DMS79 treated with DMSO at 0.1 percent for 48 hours (cell line): ENCODE measurements around the gene MYH14.

Experiments used
- DNase-seq: peaks from one replicate; lab custom pipeline; 2025; lab: John Stamatoyannopoulos, UW

MYH14 gene

GRCh38 chr19:50320051-50320450, 116.6 kb downstream of the MYH14 start:
- no peak for DNase-seq

- DNase-seq = no peak
Observed at GRCh38 chr19:50320596-50320995, 117.2 kb downstream of the MYH14 start.

GRCh38 chr19:50321831-50322230, 118.4 kb downstream of the MYH14 start:
- no peak for DNase-seq

DNA sequence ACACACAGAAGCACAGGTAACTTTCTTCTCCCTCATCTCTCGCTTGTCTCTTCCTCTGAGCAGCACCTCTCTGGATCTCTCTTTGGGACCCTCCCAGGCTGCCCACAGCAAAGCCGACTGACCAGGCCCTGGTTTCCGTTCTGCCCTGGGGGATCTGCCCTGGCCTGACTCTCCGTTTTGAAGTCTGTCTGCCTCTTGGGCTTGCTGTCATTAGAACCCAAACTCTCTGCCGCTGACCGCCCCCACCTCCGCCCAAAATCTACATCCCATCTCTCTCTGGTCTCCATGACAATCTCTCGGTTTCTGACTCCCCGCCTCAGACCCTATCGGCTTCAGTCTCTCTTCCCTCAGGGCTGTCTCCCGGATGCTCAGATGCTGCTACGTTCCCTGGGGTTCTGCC, 118.8 kb downstream of the MYH14 start:
- DNase-seq = no peak

DNA sequence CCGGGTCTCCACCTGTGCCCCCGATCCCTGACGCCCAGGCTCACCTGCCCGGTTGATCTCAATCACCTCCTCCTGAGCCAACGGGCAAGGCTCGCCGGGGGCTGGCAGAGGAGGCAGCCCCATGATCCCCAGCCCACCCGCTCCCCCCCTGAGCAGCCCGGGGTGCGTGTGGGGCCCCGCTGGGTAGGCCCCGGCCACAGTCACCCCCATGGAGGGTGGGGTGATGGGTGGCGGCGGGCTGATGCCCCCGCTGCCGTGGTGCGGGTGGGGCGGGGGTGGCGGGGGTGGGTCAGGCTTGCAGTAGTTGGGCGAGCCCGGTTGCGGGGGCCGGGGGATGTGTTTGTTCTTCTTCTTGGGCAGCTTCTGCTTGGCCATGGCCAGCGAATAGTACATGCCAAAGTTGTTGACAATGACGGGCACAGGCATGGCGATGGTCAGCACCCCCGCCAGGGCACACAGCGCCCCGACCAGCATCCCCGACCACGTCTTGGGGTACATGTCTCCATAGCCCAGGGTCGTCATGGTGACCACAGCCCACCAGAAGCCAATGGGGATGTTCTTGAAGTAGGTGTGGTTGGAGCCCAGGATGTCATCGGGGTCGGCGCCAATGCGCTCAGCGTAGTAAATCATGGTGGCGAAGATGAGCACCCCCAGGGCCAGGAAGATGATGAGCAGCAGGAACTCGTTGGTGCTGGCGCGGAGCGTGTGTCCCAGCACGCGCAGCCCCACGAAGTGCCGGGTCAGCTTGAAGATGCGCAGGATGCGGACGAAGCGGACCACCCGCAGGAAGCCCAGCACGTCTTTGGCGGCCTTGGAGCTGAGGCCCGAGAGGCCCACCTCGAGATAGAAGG, 119.7 kb downstream of the MYH14 start:
- no peak for DNase-seq

GRCh38 chr19:50323782-50324133, 120.3 kb downstream of the MYH14 start:
- DNase-seq = no peak

- DNase-seq = no peak
Observed at GRCh38 chr19:50324331-50324730, 120.9 kb downstream of the MYH14 start.

- DNase-seq = peak; percentile 91
Observed at GRCh38 chr19:50325310-50326100, 122.1 kb downstream of the MYH14 start.

DNA sequence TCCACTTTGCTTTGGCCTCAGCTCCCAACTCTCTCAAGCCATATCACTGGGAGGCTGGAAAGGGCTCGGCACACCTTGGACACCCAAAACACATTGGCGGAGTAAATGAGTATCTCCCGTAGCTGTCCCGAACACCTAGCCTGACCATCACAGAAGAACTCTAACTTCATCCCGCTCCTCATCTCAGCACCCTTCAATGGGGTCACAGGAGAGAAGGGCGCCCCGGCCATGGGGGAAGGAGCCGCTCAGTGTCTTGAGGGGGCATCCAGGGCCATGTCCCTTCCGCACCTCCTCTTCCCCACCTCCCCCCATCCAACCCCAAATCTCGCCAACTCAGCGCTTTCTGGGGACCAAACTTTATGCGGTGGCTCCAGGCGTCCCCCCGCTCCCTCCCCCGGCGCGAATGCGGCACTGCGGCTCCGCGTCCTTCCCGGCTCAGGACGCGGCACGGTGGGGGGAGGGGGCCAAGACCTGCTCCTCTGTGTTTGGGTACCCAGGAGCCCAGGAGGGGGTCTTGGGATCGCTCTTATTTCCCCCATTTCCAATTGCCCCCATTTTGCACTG, 122.8 kb downstream of the MYH14 start:
- no peak for DNase-seq

- DNase-seq = no peak
Observed at GRCh38 chr19:50327013-50327412, 123.6 kb downstream of the MYH14 start.

GRCh38 chr19:50327461-50328223, 124.2 kb downstream of the MYH14 start:
- no peak for DNase-seq

DNA sequence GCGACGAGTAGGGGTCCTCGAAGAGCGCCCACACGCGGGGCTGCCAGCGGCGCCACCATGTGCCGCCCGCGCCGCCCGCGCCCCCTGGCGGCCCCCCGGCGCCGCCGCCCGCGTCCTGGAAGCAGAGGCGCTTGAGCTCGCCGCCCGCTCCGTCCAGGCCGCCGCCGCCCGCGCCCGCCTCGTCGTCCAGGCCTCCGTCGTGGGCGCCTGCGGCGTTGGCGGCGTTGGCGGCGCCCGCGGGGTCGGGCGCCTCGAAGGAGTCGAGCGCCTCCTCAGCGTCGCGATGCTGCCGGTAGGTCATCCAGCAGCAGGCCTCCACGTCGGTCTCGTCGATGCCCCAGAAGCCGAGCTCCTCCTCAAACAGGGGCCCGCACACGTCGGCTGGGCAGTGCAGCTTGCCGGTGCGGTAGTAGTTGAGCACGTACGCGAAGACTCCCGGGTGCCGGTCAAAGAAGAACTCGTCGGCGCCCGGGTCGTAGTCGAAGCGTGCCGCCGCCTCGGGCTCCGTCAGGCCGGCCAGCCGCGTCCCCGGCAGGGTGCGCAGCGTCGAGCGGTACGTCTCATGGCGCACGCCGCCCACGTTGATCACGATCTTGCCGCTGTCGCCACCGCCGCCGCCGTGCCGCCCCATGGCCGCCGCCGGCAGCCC, 124.9 kb downstream of the MYH14 start:
- peak; percentile 6 for DNase-seq

- DNase-seq = no peak
Observed at GRCh38 chr19:50328873-50329145, 125.4 kb downstream of the MYH14 start.

- DNase-seq = peak; percentile 100
Observed at GRCh38 chr19:50329146-50329925, 125.9 kb downstream of the MYH14 start, which contains the start of gene KCNC3. Gene KCNC3 (minus strand): TSS chr19:50329377. CDS start chr19:50329082, 295 bp downstream.

- DNase-seq = peak; percentile 50
Observed at GRCh38 chr19:50329926-50330294, 126.5 kb downstream of the MYH14 start.

DNA sequence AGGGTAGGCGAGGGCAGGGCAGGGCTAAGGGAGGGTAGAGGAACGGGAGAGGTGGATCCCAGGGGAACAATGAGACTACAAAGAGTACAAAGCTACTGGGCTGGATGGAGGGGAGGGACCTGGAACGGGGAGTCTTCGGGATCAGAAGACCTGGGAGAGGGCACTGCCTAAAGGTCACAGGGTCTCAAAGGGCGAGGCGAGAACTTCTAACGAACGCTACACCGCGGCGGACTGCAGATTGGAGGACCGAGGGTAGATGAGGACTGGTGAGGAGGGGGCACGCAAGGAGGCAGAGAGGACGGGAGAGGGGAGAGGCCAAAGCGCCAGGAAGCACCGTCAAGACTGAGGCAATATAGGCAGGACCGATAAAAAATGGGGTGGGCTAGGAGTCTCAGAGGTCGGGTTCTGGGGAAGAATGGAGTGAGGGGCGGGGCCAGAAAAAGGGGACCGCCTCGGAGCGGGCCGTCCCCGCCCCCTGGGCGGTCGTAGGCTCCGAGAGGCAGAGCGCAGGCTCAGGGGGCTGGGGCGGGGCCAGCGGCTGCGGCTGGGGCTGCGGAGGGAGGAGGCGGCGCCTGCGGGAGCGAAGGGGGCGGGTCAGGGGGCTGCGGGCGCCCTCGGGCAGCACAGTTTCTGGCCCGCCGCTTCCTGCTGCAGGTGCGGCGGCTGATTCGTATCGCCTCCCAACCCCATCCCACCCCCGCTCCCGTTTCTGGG, 127.1 kb downstream of the MYH14 start:
- peak; percentile 94 for DNase-seq

DNA sequence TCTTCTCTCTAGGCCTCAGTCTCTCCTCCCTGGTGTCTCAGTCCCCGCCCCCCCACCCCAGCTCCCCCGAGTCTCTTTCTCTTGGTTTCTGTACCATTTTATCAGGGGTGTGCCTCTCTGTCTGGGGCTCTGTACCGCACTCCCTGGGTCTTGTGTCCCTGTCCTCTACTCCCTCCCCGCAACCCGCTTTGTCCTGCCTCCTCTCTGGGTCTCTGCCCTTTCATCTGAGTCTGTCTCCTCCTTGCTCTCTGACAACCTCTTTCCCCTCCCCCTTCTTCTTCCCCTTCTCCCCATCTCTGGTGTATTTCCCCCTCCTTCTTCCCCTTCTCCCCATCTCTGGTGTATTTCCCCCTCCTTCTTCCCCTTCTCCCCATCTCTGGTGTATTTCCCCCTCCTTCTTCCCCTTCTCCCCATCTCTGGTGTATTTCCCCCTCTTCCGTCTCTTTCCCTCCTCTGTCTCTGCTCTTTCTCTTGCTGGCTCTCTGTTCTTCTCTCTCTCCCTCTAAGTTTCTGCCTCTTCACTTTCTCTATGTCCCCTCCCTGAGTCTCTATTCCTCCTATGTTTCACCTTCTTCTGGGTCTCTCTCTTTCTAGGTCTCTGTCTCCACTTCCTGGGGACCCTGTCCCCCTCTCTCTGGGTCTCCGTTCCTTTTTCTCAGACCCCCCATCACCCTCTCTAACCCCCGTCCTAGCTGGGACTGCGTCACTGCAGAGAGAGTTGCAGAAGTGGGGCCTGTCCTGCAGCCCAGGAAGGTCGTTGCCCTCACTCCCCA, 128.0 kb downstream of the MYH14 start:
- no peak for DNase-seq

GRCh38 chr19:50331994-50332243, 128.5 kb downstream of the MYH14 start:
- DNase-seq = no peak

DNA sequence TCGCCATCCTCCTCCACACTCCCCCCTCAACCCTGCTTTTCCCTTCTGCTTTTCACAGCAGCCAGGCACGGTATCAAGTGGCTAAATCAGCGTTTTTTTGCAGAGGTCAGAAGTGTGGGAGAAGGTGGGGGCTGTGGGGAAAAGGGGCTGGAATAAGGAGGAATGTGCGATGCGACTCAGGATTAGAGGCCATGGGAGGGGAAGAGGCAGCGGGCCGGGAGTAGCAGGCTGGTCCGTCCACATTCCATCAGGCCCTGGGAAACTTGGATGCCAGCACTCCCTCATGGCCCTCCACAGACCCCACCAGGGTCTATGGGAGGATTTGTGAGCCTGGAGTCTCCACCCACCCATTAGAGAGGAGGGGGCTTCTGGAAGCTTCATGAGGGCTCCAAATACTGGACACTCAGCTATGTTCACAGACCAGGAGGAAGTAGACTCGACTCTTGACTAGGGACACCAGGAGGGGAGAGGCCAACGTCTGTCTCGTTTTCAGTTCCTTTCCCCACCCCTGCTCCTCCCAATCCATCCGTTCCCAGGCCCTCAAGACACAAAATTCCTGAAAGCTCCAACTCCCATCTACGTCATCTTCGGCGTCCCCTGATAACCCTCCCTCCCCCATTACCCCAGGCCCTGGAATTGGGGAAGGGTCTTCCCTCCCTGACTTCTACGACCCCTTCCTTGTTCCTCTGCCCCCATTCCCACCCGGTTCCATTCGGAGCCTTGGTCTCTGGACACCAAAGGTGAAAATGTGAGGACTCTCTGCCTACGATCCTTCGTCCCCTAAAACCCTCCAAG, 129.0 kb downstream of the MYH14 start:
- no peak for DNase-seq
